ENCODE results near the gene CISD2.
"Not testable (repeated sequence)": the region's sequence is repeated elsewhere in the genome, so short reads cannot be mapped to it uniquely, and the experiment has no call there.

- TF ChIP-seq, protein P1, sequence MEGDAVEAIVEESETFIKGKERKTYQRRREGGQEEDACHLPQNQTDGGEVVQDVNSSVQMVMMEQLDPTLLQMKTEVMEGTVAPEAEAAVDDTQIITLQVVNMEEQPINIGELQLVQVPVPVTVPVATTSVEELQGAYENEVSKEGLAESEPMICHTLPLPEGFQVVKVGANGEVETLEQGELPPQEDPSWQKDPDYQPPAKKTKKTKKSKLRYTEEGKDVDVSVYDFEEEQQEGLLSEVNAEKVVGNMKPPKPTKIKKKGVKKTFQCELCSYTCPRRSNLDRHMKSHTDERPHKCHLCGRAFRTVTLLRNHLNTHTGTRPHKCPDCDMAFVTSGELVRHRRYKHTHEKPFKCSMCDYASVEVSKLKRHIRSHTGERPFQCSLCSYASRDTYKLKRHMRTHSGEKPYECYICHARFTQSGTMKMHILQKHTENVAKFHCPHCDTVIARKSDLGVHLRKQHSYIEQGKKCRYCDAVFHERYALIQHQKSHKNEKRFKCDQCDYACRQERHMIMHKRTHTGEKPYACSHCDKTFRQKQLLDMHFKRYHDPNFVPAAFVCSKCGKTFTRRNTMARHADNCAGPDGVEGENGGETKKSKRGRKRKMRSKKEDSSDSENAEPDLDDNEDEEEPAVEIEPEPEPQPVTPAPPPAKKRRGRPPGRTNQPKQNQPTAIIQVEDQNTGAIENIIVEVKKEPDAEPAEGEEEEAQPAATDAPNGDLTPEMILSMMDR (IDR thresholded peaks at IDR 0.05), result not testable (repeated sequence)
- not testable (repeated sequence) for TF ChIP-seq POLR2A (IDR thresholded peaks at IDR 0.05)
These were observed 28.8 kb downstream of the CISD2 start for GRCh38 chr4:102897610-102898009.

Measured in adrenal gland (tissue), 5 donors.